SHP77 treated with DMSO at 0.1 percent for 48 hours (cell line): Measurements from ENCODE around the gene TSGA10IP.

Experiments
- DNase-seq: peaks from one replicate; lab custom pipeline; 2025; lab: John Stamatoyannopoulos, UW

TSGA10IP gene

GRCh38 chr11:65977621-65978390, 32.5 kb downstream of the TSGA10IP start:
- no peak for DNase-seq

- no peak for DNase-seq
Observed at GRCh38 chr11:65978391-65979238, 33.3 kb downstream of the TSGA10IP start.

GRCh38 chr11:65979261-65979759, 34.0 kb downstream of the TSGA10IP start:
- no peak for DNase-seq

GRCh38 chr11:65981101-65981740, 35.9 kb downstream of the TSGA10IP start:
- no peak for DNase-seq

DNA sequence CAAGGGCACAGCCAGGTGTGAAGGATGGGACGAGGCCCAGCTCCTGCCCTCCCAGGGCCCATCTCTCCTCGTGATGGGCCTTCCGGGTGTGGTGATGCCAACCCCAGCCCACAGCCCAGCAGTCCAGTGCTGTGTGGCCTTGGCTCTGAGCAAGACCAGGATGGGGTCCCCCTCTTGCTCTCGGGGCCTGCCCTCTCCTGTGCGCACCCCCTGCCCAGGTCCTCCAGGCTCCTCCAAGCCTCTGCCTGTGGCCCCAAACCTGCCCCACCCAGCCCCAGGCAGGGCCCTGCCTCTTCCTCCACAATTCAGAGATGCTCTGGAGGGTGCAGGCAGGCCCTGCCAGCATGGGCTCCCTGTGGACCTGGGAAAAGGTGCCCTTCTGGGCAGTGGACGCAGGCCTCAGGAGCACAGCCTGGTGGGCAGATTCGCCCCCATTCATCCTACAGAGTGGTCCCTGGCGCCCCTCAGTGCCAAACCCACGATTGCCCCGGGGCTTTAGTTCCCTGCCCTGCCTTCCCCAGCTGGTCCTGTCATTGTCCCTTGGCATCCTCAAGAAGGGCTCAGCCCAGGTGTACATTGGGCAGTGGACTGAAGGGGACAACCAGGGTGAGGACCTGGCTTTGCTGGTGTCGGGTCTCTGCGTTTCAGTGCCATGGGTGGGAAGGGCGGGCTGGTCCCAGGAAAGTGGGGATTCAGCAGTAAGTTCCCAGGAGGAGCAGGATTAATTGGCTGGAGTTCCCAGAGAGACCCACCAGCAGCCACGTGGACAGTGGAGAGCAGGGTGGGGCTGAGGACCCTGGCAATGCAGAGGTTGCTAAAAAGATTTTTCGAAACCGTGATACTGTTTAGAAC, 36.9 kb downstream of the TSGA10IP start:
- no peak for DNase-seq

DNA sequence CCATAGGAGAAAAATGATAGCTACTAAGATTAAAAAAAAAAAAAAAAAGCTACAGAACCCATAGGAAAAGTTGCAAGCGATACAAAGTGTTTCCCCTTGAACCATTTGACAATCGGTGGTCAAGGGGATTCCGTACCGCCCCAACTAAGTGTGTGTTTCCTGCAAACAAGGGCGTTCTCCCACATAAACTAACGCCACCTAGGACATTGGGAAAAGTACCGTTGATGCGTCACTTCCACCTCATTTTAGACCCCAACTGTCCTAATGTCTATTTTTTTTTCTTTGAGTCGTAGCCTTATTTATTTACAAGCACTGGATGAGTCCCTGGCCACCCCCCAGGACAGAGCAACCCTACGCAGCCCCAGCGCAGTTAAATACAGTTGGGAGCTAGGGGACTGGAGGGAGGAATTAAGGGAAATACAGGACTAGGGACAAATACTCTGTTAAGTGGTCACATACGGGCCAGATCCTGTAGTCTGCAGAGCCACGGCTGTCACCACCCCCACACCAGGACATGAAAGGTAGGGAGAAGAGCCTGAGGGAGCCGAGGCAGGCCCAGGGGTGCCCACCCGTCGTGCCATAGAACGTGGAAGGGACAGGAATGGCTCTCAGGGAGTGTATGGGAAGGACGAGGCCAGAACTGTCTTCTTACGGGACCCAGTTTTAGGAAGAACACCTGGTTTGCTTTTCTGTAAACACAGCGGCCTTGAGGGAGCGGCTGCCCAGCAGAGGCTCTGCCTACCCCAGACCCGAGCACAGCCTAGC, 37.7 kb downstream of the TSGA10IP start:
- no peak for DNase-seq

DNA sequence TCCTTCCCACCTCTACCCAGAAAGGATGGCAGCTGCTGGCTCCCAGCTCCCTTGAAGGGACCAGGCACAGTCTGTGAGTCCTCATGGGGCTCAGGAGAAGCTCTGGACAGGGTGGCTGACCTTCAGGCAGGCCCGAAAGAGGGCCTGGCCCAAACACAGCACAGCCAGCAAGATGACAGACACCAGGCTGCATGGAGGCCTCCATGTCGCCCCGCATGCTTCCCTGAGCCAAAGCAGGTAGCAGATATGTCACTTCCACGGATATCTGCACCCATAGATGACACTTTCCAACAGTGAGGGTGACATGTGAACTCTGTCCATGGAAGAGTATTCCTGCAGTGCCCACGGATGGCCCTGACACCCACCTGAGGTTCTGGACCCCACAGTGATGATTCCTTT, 38.3 kb downstream of the TSGA10IP start:
- DNase-seq: no peak

DNA sequence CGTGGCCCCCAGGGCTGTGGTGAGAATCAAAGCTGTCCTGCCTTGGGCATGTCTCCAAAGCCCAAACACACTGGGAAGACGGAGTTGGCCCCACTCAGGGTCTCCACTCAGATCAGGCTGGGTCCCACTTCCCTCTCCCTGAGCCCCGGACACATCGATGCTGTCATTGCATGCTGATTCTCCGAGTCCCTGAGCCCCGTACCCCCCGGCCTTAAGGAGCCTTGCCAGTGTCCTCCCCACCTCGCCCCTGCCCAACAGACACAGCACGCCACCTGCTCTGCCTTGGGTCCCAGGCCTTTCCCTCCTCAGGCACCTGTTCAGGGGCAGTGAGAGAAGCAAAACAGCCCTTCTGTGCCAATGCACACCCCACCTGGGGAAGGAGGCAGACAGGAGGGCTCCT, 42.1 kb downstream of the TSGA10IP start:
- DNase-seq: no peak

DNA sequence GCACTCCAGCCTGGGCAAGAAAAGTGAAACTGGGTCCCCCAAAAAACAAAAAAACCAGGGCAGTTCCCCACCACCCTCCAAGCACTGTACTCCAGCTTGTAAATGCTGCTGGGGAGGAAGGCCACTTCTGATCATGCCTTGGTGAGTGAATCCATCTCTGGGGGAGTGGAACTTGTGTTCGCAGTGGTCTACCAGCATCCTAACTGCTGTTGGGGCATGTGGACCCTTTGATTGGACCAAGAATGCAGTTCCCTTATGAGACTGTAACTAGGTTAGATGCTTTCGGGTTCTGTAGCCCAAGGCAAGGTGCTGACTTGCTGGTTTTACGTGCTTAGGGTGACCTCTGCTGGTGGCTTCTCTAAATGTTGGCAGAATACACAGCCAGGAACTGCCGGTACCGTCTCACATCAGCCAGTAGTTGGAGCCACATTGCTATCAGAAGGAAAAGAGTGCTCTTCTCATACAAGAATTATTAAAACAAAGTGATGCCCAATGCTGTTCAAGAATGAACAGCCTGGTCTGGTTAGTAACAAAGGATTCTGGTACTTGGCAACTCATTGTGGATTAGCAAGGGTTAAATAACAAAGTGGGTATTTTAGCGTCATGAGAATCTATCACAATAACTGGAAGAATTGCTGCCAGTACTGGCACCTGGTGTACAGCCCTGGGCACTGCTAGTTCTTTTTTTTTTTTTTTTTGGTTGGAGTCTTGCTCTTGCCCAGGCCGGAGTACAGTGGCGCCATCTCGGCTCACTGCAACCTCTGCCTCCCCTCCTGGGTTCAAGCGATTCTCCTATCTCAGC, 43.7 kb downstream of the TSGA10IP start:
- peak; percentile 85 for DNase-seq

DNA sequence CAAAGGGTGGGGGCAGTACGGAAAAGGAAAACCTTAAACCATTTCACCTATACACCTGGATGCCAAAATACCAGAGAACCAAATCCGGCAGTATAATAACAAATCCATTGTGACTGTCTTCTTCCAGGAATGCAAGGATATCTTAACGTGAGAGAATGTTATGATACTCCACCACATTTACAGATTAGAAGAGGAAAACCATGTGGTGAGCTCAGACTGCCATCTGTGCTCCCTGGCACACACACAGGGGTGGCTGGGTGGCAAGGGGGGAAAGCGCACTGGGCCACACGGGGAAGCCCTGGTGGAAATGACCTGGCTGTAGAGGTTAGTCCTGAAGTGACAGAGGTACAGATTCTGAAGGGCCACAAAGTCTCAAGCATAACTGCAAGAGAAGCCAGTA, 46.8 kb downstream of the TSGA10IP start:
- DNase-seq: no peak

- DNase-seq: no peak
Observed at GRCh38 chr11:65997286-65997685, 52.0 kb downstream of the TSGA10IP start.

DNA sequence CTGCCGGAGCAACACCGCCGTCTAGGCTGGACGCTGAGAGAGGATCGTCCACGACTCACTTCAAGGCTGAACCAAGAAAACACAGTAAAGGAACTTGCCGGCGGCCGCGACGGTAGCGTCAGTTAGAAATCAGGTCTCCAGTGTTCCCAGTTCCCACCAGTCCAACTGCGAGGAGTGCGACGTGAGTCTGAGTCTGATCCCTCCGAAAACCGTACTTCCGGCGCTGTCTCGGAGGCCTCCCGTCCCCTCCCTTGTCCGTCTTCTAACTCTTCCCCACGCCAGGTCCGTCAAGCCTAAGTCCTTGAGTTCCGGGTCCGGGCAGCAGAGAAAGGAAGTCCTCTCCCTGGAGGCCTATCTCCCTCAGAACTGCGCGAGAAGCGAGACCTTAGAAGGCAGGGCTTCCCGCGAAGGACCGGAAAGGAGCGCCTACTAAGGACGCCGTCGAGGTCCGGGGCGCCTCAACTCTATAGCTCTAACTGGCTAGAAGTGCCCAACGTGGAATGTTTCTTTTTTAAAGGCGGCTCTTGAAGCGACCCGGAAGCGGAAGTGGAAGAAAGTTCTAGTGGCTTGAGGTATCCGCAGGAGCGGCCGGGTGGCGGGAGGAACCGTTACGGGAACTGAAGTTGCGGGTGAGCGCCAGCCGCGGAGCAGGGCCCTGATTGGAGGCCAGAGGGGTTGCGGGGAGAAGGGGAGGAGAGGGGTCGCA, 56.8 kb downstream of the TSGA10IP start, which contains the start of the genes BANF1 and EIF1AD:
BANF1 (plus strand) TSS at position 562 of the 706 bp plus-strand sequence. CDS start 748 bp downstream, outside the sequence.
EIF1AD (minus strand) TSS at position 216 of the 706 bp plus-strand sequence. CDS start 1,768 bp downstream, outside the sequence.
- DNase-seq: peak; percentile 97

DNA sequence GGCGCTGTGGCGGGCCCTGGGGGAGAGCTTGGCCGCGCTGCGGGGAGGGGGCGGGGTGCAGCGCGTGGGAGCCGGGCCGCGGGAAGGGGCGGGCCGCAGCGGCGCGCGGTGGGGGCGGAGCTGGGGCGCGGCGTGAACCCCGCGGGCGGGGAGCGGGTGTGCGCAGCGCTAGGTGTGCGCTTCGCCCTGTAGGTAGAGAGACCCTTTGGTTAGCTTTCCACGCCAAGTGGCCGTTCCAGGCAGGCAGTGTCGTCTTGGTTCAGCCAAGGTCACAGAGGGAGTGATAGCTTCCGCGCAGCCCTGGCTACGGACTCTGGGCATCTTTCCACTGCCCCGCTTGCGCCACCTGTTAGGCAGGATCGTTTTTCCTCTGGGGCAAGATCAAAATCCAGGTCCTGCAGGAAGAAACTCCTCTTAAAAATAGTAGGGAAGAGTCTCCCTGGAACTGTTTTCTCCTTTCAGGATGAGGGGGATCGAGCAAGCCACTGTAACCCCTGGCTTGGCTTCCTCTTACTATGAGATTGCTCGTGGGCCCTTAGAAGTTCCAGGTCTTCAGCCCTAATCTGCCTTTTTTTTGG, 57.5 kb downstream of the TSGA10IP start:
- DNase-seq: no peak

- no peak for DNase-seq
Observed at GRCh38 chr11:66003291-66003690, 58.0 kb downstream of the TSGA10IP start.

DNA sequence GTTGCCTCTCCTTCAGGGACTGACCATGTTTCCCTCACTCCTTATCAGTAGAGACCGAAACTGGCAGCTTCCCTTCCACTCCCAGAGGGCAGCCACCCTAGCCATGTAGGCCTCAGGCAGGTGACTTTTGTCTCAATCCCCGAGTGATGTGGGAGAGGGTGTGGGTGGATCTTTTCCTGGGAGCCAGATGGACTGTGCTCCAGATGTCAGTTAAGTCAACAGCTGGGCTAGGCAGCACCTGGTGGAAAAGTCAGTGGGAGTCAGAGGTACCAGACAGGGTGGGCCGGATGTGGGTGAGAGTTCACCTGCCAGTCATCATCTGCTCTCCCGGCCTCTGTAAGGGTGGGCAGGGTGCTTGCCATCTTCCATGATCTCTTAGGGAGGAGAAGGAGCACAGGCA, 58.9 kb downstream of the TSGA10IP start:
- no peak for DNase-seq

DNA sequence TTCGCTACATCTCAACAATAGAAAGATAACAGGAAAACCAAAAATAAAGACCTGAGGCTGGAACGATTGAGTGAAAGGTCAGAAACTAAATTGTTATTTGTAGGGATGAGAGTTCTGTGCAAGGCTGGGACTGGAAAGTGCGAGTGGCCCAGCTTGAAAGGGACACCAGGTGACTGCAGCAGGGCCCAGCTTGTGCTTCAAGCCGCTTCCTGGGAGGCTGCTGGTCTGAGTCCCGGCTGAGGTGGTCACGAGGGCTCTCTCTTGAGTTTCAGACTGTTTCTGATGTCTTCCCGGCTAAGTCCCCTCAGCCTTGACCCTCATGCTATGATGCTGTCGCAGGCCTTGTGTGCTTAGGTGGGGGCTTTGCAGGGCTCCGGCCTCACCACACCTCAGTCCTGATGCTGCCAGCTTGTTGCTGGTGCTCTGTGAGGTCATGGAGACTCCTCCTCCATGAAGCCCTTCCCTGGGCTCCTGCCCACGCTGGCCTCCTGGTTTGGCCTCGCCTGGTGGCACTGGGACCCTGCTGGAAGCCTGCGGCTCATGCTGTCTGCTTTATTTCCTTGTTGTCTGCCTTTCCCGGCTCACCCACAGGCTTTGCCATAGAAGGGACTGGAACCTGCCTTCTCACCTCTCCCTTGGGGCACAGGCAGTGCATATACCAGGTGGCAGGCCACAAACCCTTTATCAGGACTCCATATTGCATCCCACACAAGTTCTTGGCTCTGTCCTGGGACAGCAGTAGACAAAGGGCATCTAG, 61.0 kb downstream of the TSGA10IP start:
- DNase-seq: no peak

DNA sequence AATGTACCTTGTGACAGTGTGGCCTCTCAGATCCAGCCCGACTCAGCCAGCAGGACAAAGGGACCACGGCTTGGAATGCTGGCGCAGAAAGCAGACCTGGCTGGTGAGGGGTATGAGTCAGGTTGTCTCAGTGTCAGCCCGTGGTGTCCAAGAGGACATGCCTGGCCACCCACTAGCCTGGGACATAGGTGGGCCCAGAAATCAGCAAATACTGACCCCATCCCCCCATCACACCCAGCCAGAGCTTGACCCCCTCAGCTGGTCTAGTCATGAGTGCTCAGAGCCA, 61.6 kb downstream of the TSGA10IP start:
- DNase-seq: no peak

DNA sequence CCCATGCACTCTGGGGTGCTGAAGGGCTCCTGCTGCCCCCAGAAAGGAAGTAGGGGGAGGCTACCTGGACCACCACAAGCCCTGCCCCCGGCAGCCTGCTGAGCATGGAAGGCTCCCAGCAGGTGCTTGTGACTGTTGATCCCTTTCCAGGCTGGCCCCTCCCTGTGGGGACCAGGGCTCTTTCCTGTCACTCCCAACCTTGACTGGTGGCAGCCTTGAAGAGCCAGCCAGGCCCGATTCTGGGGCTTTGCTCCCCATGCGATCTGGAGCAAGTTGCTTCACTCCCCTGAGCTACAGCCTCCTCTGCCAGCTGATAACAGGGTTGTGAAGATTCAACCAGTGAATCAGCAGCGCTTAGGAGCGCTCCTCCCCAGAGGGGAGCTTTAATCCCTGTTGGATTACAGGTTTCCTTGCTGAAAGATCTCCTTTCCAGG, 61.9 kb downstream of the TSGA10IP start:
- no peak for DNase-seq
